GM12865 (cell line): ENCODE results near the gene TTLL9.

ENCODE experiments used
- DNase-seq: peaks from one replicate; pipeline ENCODE4 v3.0.0; 2010; ENCODE audit warnings: low read depth
- H3K4me3 ChIP-seq: 2 replicates; pipeline ENCODE4 v1.5.1; 2011; ENCODE audit warnings: mild to moderate bottlenecking, low read depth, low read length, control low read depth
- TF ChIP-seq, protein P1 (sequence below): IDR thresholded peaks from 2 replicates; pipeline ENCODE4 v1.5.1; 2011; ENCODE audit warnings: low read length, control low read depth, low read depth, inconsistent platforms; ENCODE audit not compliant: insufficient read depth; ENCODE audit errors: missing control alignments

The TTLL9 gene

GRCh38 chr20:31907046-31907445, 36.6 kb downstream of the TTLL9 start:
- TF ChIP-seq, protein P1, sequence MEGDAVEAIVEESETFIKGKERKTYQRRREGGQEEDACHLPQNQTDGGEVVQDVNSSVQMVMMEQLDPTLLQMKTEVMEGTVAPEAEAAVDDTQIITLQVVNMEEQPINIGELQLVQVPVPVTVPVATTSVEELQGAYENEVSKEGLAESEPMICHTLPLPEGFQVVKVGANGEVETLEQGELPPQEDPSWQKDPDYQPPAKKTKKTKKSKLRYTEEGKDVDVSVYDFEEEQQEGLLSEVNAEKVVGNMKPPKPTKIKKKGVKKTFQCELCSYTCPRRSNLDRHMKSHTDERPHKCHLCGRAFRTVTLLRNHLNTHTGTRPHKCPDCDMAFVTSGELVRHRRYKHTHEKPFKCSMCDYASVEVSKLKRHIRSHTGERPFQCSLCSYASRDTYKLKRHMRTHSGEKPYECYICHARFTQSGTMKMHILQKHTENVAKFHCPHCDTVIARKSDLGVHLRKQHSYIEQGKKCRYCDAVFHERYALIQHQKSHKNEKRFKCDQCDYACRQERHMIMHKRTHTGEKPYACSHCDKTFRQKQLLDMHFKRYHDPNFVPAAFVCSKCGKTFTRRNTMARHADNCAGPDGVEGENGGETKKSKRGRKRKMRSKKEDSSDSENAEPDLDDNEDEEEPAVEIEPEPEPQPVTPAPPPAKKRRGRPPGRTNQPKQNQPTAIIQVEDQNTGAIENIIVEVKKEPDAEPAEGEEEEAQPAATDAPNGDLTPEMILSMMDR: no peak
- no peak for DNase-seq
- no peak overlapping the region for H3K4me3 ChIP-seq

GRCh38 chr20:31908016-31908415, 37.6 kb downstream of the TTLL9 start:
- TF ChIP-seq, protein P1: no peak
- H3K4me3 ChIP-seq: no peak overlapping the region
- DNase-seq: no peak

DNA sequence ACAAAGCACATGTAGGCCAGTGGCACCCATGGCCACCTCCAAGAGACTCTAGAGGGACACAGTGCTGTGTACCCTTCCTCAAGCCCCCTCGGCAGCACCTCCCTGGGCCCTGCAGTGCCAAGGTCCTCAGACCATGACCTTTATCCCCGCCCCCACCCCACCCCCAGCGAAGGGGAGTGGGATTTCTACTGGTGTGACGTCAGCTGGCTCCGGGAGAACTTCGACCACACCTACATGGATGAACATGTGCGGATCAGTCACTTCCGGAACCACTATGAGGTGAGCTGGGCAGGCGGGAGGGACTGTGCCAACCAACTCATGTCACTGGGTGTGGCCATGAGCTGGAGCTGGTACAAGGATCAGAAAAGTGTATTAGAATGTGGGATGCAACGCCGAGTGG, 38.0 kb downstream of the TTLL9 start:
- no peak for DNase-seq
- TF ChIP-seq, protein P1: no peak
- H3K4me3 ChIP-seq: no peak overlapping the region

- TF ChIP-seq, protein P1: no peak
- no peak overlapping the region for H3K4me3 ChIP-seq
- DNase-seq: no peak
Measured at GRCh38 chr20:31909253-31910070, 39.0 kb downstream of the TTLL9 start.

DNA sequence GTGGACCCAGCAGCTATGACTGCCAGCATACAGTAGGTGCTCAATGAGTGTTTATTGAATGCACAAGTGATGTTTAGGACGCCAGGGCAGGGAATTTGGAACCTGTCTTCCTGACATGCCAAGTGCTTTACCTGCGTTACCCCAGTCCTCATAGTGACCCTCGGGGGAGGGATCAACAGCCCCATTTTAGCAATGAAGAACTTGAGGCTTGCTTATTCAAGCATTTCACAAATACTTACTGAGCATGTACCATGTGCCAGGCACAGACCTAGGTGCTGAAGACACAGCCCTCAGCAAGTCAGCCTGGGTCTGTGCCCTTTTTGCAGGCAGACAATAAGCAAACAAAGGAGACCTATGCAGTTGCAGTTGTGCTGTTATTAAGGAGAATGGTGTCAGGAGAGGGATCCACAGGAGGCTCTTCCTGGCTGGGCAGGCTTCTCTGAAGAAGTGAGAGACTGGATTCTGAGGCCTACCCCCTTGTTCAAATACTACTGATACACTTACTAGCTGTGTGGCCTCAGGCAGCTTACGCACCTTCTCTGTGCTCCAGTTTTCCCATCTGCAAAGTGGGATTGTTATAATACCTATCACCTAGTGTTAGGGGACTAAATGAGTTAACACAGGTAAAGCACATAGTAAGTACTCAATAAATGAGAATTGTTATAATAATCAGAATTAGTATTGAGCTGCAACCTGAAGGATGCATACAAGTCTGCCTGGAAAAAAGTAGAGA, 39.8 kb downstream of the TTLL9 start:
- DNase-seq: no peak
- TF ChIP-seq, protein P1: no peak
- H3K4me3 ChIP-seq: no peak overlapping the region

DNA sequence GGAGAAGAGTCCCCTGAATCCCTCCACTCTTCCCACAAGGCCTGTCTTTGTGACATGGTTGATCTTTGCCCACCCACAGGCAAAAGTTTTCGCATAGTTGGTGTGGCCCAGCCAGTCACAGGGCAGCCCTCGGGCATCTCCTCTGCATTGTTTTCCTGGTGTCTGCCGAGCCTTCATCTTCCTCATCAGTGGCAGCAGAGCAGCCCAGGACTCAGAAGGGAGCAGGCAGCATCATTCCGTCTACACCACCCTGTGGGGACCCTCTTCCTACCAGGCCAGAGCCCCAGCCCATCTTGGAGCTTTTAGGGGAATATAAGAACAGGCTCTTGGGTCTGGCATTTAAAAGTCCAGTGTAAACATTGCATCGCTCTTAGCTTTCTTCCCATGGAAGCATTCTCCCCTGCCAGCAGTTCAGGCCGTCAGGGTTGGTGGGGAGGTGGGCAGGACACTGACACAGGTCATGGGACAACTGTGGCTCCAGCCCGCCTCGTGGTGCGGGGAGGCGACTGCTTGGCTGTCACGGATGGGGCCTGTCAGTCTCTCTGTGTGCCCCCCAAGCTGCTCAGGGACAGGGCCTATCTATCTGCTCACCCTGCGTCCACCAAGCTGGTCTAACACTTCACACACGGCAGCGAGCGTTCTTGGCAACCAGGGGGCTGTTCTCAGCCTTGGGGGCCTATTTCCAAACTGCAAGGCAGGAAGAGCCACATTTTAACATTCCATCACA, 43.2 kb downstream of the TTLL9 start:
- TF ChIP-seq, protein P1: no peak
- H3K4me3 ChIP-seq: no peak overlapping the region
- DNase-seq: no peak
